Sigmoid colon (tissue), 7 donors: ENCODE data around the gene MTSS2. TPM values are rescaled to one million over a fixed set of nuclear protein-coding genes. Genes with fewer than 3 reads are reported as not detected.

Experiments used
- DNase-seq: peaks from one replicate; pipeline ENCODE4 v3.0.0-alpha.2; 2019
- H3K27ac ChIP-seq, 4 donors: fragments of 200-600 bp; sonication (generic); one replicate each; pipeline ENCODE4 v1.5.1; 2016 to 2019; ENCODE audit warnings: mild to moderate bottlenecking in 1 of 4
- H3K27me3 ChIP-seq, 3 donors: fragments of 200-600 bp; sonication (generic); one replicate each; pipeline ENCODE4 v1.5.1; 2019; ENCODE audit warnings: mild to moderate bottlenecking in 1 of 3
- H3K36me3 ChIP-seq, 4 donors: fragments of 200-600 bp; sonication (generic); one replicate each; pipeline ENCODE4 v1.5.1; 2016 to 2019
- H3K4me1 ChIP-seq, 4 donors: fragments of 200-600 bp; sonication (generic); one replicate each; pipeline ENCODE4 v1.5.1; 2017 to 2019
- H3K4me3 ChIP-seq, 4 donors: fragments of 200-600 bp; sonication (generic); one replicate each; pipeline ENCODE4 v1.5.1; 2017 to 2019; ENCODE audit warnings: mild to moderate bottlenecking in 2 of 4, moderate library complexity in 1 of 4
- H3K9me3 ChIP-seq, 4 donors: fragments of 200-600 bp in 3 of 4; sonication (generic) in 3 of 4; one replicate each; pipeline versions ENCODE4 v1.5.1 to v1.6.1; 2013 to 2019
- CTCF ChIP-seq, 4 experiments: fragments of 450-650 bp in 3 of 4; fragments of 200-600 bp in 1 of 4; IDR thresholded peaks; one replicate each; pipeline ENCODE4 v1.5.1; 2016 to 2019; ENCODE audit warnings: antibody characterized with exemption in 4 of 4, mild to moderate bottlenecking in 3 of 4, moderate library complexity in 2 of 4
- EP300 ChIP-seq, 4 donors: sonication (generic); formaldehyde crosslinking; IDR thresholded peaks; one replicate each; pipeline ENCODE4 v1.6.1; 2017; ENCODE audit warnings: antibody characterized with exemption in 4 of 4
- POLR2A ChIP-seq, 2 donors: fragments of 450-650 bp; IDR thresholded peaks; one replicate each; pipeline ENCODE4 v1.6.1; 2016; ENCODE audit warnings: antibody characterized with exemption in 2 of 2, mild to moderate bottlenecking in 2 of 2, moderate library complexity in 2 of 2
- POLR2AphosphoS5 ChIP-seq, 4 donors: sonication (generic); formaldehyde crosslinking; IDR thresholded peaks; one replicate each; pipeline ENCODE4 v1.6.1; 2017; ENCODE audit warnings: antibody characterized with exemption in 4 of 4
- WGBS, 2 donors: extraction: QIAGEN DNeasy Blood & Tissue Kit; methylation state at CpG; one replicate each; pipeline ENCODE4 v1.1.7; 2013; 5-methylcytosine and 5-hydroxymethylcytosine counted together
- intact Hi-C: fragments of 100-400 bp; cut with DNase I; formaldehyde crosslinking; loops from one replicate; pipeline ENCODE4 v1.15.1; 2023
- polyA plus RNA-seq, 3 donors: library from polyadenylated mRNA; stranded (reverse); fragments of 200-250 nt; gene quantifications; one replicate each; pipeline ENCODE4 v1.2.3, GENCODE V29; 2013
- total RNA-seq, 4 donors: library from RNA; depleted of rRNA; stranded (reverse); fragments of >200 nt; gene quantifications; one replicate each; pipeline ENCODE4 v1.1.0, GENCODE V29; 2016
- donor health status: healthy with polysubstance abuse.
- donor health status: Bipolar disorder and iron deficiency.
- donor health status: healthy.

The MTSS2 gene
- total and polyA plus RNA-seq, 7 donors: 5.4 to 100.0 (median 36.4) TPM

- WGBS, 2 donors: 82 to 87% methylated on average over 31 of the region's 31 CpGs
- Histone ChIP-seq H3K9me3 (no peaks in the 10 kb centered on the region), H3K27ac (peak overlapping the region; percentile 80 to 97 (median 88)), H3K4me3 (no peak overlapping the region), H3K4me1 (peaks cover 0 to 52% (median 36%) of the 10 kb centered on the region in 4 donors), H3K36me3 (peaks cover 0 to 7% (median 3%) of the 10 kb centered on the region in 4 donors), H3K27me3 (no peaks in the 10 kb centered on the region)
- TF ChIP-seq CTCF (IDR thresholded peaks at IDR 0.05) (no peak), POLR2AphosphoS5 (IDR thresholded peaks at IDR 0.05) (peak in 3 of 4 donors; percentile 50 to 65 (median 60)), EP300 (IDR thresholded peaks at IDR 0.05) (peak in 1 of 4 donors; percentile 16)
- peak; percentile 93 for DNase-seq
- intact Hi-C loops: no loop called here
Observed at GRCh38 chr16:70725912-70726828, 40.3 kb upstream of the MTSS2 start.

- 83 to 88% methylated on average over 22 of the region's 22 CpGs for WGBS, 2 donors
- H3K36me3 ChIP-seq: peaks cover 0 to 5% (median 1%) of the 10 kb centered on the region in 4 donors
- no peaks in the 10 kb centered on the region for H3K27me3 ChIP-seq
- peak overlapping the region; percentile 80 to 97 (median 88) for H3K27ac ChIP-seq
- H3K9me3 ChIP-seq: no peaks in the 10 kb centered on the region
- no peak for TF ChIP-seq POLR2A (IDR thresholded peaks at IDR 0.05)
- peak in 1 of 4 donors; percentile 24 for TF ChIP-seq EP300 (IDR thresholded peaks at IDR 0.05)
- peak in 2 of 4 donors; percentile 38 to 53 for TF ChIP-seq POLR2AphosphoS5 (IDR thresholded peaks at IDR 0.05)
- no peak for TF ChIP-seq CTCF (IDR thresholded peaks at IDR 0.05)
- no peak overlapping the region for H3K4me3 ChIP-seq
- peaks cover 0 to 46% (median 36%) of the 10 kb centered on the region in 4 donors for H3K4me1 ChIP-seq
- peak; percentile 92 for DNase-seq
- intact Hi-C loops: no loop called here
Observed at GRCh38 chr16:70725024-70725911, 39.4 kb upstream of the MTSS2 start.

GRCh38 chr16:70724146-70725023 is 38.5 kb upstream of the MTSS2 start:
- no peak for DNase-seq
- Histone ChIP-seq H3K9me3 (no peaks in the 10 kb centered on the region), H3K4me1 (peaks cover 0 to 46% (median 36%) of the 10 kb centered on the region in 4 donors), H3K27ac (peak overlapping the region; percentile 80 to 97 (median 88)), H3K4me3 (no peak overlapping the region), H3K36me3 (peaks cover 0 to 9% (median 1%) of the 10 kb centered on the region in 4 donors), H3K27me3 (no peaks in the 10 kb centered on the region)
- TF ChIP-seq CTCF (IDR thresholded peaks at IDR 0.05) (no peak), EP300 (IDR thresholded peaks at IDR 0.05) (no peak), POLR2AphosphoS5 (IDR thresholded peaks at IDR 0.05) (no peak), POLR2A (IDR thresholded peaks at IDR 0.05) (no peak)
- 93 to 94% methylated on average over 15 of the region's 15 CpGs for WGBS, 2 donors
- intact Hi-C loops: no loop called here

- Histone ChIP-seq H3K4me3 (no peak overlapping the region), H3K27me3 (no peaks in the 10 kb centered on the region), H3K4me1 (peaks cover 0 to 46% (median 36%) of the 10 kb centered on the region in 4 donors), H3K27ac (peak overlapping the region in 3 of 4 donors; percentile 83 to 97 (median 93)), H3K9me3 (no peaks in the 10 kb centered on the region), H3K36me3 (peaks cover 0 to 9% (median 1%) of the 10 kb centered on the region in 4 donors)
- 89 to 91% methylated on average over 6 of the region's 6 CpGs for WGBS, 2 donors
- TF ChIP-seq POLR2AphosphoS5 (IDR thresholded peaks at IDR 0.05) (no peak), POLR2A (IDR thresholded peaks at IDR 0.05) (no peak), CTCF (IDR thresholded peaks at IDR 0.05) (no peak), EP300 (IDR thresholded peaks at IDR 0.05) (no peak)
- no peak for DNase-seq
- intact Hi-C loops: no loop called here
Observed at GRCh38 chr16:70723740-70724145, 37.9 kb upstream of the MTSS2 start.
